HG02759 (cell line): ENCODE results near the gene SATB2.

Experiments used
- ATAC-seq: cut with Tn5 transposase; IDR thresholded peaks from one replicate; pipeline ENCODE4 v1.9.1; 2021; ENCODE audit warnings: mild to moderate bottlenecking, moderate library complexity; ENCODE audit not compliant: unreplicated experiment

Gene SATB2

DNA sequence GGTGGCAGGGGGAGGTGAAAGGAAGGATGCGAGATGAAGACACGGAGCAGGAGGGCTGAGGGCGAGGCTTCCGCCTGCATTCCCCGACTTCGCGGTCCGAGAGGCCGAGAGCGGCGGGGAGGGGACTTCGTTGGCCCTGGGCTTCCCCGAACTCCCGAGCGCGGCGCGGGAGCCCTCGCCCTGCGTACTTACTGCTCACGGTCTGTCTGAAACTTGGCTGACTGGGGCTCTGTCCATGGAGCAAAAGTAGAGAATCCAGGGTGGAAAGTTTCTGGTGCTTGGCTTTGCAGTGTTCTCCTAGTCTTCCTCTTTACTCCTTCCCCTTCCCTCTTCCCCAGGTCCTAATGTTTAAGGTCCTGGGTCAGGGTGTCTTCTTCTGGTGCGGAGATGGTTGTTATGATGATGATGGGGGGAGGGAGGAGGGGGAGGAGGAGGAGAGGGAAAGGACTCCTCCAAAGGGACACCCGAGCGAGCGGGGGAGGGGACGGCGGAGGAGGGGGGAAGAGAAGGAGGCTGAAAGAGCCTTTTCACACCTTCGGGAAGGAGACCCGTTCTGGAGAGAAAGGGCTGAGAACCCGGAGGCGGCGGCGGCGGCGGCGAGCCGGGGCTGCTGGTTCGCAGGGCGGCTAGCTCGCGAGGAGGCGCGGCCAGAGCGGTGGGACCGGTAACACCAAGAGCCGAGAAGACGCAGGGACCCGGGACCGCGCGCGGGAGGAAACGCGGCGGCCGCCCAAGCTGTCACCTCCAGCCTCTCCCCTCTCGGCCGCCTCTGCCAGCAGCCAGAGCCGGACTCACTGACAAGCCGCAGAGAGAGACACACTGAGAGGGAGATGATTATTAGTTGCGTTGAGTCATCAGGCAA lies at the start of gene SATB2:
Gene SATB2, minus strand, starts transcription at position 793 of the 862 bp plus-strand sequence. CDS start 1,902 bp downstream, outside the sequence.
- peak; percentile 21 for ATAC-seq

GRCh38 chr2:199505755-199506403 lies 48.1 kb upstream of the SATB2 start:
- no peak for ATAC-seq

GRCh38 chr2:199503148-199503547 lies 45.4 kb upstream of the SATB2 start:
- no peak for ATAC-seq

GRCh38 chr2:199499005-199499404 lies 41.3 kb upstream of the SATB2 start:
- ATAC-seq, result no peak

- ATAC-seq, result no peak
Measured at GRCh38 chr2:199495147-199495546, 37.4 kb upstream of the SATB2 start.

GRCh38 chr2:199490049-199490448 lies 32.3 kb upstream of the SATB2 start:
- ATAC-seq, result no peak

GRCh38 chr2:199488772-199489400 lies 31.1 kb upstream of the SATB2 start:
- ATAC-seq, result no peak

DNA sequence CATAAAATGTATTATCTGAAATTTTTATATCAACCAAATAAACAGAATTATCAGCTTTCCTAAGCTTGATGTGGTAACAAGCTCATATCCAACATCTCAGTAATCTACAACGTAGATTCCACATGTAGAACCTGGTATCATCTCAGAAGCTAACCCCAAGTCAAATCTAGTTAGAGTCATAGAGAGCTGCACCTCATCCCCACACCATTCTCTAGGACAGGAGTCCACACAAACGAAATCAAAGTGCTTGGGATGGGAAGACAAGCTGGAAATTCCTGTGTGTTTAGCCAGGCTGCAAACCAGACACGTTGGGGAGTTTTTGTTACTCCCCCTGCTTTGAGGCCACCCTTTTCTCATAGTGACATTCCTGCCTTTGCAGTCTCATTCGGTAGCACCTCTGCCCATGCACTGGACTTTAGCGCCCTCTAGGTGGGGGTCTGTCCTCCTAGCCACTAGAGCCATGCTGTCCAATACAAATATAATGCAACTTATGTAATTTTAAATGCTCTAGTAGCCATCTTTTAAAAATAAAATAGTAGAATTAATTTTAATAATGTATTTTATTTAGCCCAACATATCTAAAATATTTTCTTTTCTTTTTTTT lies 28.1 kb upstream of the SATB2 start:
- peak; percentile 77 for ATAC-seq

- ATAC-seq, result no peak
Measured at GRCh38 chr2:199484927-199485326, 27.2 kb upstream of the SATB2 start.

DNA sequence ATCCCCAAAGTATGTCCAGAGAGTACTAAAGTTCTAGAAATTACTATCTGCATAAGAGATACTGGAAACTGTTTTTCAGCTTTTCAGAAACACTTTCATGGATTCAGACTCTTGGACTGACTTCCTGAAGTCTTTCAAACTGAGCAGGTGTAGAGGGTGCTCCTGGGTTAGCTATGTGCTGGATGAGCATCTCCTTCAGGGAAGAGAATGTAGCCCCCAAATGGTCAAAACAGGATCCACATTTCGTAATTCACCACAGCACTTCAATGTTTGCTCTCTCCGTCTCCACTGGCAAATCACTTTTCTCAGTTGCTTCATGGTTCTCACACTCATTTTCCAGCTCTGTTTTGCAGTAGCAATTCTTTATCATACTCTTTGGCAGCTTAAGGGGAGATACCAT lies 23.2 kb upstream of the SATB2 start:
- ATAC-seq, result no peak

GRCh38 chr2:199477277-199477834 lies 19.6 kb upstream of the SATB2 start:
- ATAC-seq, result no peak

GRCh38 chr2:199471443-199472057 lies 13.8 kb upstream of the SATB2 start:
- ATAC-seq, result peak; percentile 95

DNA sequence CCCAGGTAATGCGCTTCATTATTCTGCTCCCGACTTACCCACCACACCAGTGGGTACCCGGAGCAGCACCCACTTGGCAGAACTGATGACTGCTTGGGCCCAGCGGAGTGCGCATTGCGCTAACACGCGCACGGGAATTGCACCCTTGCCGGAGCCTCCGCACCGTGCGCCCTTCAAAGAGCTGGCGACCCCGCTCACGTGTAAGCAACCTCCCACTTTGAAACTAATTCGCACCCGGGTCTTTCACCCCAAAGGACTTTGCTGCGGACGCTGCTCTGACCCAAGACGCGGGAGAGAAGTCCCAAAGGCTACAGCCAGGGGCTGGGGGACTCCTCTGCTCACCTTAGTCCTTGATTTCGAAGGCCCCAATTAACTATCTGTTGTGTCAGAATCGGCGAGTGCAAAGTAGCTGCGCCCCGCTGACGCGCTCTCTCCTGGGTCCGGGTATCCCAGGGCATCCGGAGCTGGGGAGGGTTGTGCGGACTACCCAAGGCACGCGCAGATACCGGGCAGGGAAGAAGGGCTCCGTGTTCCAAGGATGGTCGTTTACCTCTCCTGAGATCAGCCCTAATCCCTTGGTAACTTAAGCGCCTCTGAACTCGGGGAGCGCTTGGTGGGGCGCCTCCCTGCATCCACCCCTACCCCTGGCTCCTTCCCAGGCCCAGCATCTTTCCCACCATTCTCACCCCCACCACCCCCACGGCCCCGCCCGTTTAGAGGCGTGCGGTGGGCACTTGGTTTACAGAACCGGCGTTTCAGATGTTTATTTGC lies 13.1 kb upstream of the SATB2 start:
- ATAC-seq, result no peak

GRCh38 chr2:199470361-199470671 lies 12.6 kb upstream of the SATB2 start:
- ATAC-seq, result no peak

GRCh38 chr2:199469514-199470360 lies 12.0 kb upstream of the SATB2 start:
- ATAC-seq, result no peak

- ATAC-seq, result no peak
Measured at GRCh38 chr2:199468561-199469513, 11.1 kb upstream of the SATB2 start.

DNA sequence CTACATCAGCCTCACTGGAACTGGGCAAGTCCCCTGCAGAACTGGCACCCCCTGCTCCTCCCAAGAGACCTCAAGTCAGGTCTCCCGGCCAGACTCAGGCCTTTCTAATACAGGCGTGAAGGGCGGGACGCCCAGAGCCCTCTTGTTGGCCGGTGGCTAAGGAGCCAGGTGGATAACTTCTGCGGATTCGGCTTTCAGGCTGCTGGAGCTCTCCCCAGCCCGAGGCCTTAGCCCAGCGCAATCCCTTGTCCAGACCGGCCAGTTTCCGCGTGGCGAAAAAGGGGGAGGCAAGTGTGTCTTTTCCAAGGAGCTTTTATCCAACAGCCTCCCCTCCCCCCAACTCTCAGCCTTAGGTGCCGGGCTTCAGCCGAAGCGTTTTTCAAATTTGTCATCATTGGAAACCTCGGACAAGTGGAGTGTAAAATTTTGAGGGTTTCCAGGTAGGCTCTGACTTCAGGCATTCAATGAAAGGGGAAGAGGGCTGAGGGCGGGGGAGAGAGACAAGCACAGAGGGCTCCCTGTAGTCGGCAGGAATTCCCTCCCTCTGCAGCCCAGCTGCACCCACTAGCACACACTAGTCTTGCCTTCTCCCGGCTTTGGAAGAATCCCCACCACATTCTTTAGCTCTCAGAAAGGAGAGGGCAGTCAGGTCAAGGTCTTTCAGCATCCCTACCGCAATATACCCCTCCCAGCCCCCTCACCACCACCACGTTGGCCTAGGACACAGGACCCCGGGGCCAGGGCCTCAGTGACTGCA lies 9.5 kb upstream of the SATB2 start:
- ATAC-seq, result no peak
